GM19099 (cell line): ENCODE results near the gene VARS2.

Experiments used
- POLR2A ChIP-seq: IDR thresholded peaks from 3 replicates; pipeline ENCODE4 v1.6.1; 2011; ENCODE audit warnings: low read depth; ENCODE audit not compliant: insufficient read length; ENCODE audit errors: extremely low read depth

Gene VARS2

GRCh38 chr6:30957716-30958115, 43.7 kb downstream of the VARS2 start:
- no peak for TF ChIP-seq POLR2A

- no peak for TF ChIP-seq POLR2A
These were observed 47.1 kb downstream of the VARS2 start for GRCh38 chr6:30960907-30961673.

DNA sequence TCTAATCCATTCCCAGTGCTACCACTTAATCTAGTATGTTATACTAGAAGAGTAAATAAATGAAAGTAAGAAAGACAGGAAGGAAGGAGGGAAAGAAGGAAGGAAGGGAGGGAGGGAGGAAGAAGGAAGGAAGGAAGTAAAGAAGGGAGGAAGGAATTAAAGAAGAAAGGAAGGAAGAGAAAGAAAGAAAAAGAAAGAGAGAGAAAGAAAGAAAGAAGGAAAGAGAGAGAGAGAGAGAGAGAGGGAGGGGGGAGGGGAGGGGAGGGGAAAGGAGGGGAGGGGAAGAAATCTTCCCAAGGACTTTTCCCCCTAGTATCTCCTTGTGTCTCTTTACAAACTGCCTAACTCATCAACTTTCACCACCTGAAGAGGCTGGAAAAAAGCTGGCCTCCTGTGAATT, 48.7 kb downstream of the VARS2 start:
- no peak for TF ChIP-seq POLR2A

GRCh38 chr6:30963641-30964040, 49.6 kb downstream of the VARS2 start:
- no peak for TF ChIP-seq POLR2A

GRCh38 chr6:30964075-30964474, 50.0 kb downstream of the VARS2 start:
- no peak for TF ChIP-seq POLR2A

DNA sequence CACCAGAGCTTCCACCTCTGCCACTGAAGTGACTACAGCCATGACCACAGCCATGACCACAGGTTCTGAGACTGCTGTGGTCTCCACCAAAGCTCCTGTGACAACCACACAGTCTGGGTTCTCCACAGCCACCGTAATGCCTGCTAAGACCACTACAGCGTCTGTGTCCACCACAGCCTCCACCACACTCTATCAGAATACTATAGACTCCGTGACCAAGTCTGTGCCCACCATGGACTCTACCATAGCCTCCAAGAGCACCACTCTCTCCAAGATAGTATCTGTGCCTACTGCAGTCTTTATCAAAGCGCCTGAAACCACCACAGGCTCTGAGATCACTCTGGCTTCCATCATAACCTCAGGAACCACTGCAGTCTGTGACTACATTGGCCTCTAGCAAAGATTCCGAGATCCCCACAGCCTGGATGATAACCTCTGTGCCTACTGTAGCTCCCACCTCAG, 51.1 kb downstream of the VARS2 start:
- TF ChIP-seq POLR2A, result no peak

DNA sequence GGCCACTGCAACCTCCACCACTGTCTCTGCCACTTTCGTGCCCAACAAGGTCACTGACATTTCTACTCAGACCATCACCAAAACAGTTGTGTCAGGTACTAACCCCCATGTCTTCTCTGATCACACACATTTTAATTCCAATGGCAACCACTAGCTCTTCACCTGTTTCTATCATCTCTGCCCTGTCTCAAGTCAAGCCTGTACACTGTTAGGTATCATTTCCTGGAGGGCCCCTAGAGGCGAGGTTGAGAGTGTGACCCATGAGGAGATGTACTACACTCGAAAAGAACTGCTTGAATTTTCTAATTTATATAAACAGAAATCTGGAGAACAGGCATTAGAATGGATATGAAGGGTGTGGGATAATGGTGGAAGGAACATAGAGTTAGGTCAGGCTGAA, 52.1 kb downstream of the VARS2 start:
- TF ChIP-seq POLR2A, result no peak

DNA sequence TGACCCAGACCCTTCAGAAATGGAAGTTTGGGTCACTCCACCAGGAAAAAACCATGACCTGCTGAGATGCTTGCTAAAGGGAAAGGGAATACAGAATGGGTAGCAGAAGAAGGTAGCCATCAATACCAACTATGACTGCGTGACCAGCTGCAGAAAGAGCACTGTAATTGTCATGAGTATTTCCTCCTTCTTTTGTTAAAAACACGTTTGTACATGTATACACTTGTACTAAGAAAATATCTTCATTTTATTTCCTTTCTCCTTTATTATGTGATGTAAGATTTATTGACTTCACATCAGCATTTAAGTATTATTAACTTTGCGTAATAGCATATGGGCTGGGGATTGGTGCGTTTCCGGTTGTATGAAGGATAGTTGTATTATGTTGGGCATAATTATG, 56.9 kb downstream of the VARS2 start:
- no peak for TF ChIP-seq POLR2A

- no peak for TF ChIP-seq POLR2A
These were observed 58.8 kb downstream of the VARS2 start for GRCh38 chr6:30972816-30973215.

DNA sequence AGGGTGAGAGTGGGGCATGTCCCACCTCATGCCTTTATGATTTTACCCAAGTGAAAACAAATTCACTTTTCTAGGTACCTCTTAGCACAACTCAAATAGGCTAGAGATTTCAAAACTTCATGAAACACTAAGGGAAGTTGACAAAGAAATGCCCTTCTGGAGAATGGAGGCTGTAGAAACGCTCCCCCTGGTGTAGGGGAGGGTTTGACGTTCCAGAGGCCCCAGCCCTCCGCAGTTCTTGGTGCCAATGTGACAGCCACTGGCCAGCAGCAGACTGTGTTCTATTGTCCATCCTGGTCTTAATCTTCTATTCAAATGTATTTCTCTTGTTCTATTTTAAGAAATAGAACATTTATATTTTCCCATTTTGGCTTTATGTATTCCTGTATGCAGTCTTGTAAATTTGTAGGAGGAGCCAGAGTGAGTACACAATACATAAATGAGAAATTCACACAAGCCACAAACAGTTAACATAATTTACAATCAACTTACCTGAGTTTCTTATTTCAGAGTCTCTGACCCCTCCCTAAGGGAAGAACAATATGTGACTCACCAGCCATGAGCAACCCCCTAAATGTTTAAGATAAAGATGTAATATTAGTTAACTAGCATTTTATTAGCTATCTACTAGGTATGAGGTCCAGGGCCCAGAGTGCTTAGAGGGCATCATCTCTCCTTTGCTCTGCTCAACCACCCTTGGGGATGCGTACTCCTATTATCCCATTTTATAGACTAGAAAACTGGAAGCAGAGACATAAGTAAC, 60.6 kb downstream of the VARS2 start:
- TF ChIP-seq POLR2A, result no peak
